ENCODE results near the gene TSPYL2.

The TSPYL2 gene

DNA sequence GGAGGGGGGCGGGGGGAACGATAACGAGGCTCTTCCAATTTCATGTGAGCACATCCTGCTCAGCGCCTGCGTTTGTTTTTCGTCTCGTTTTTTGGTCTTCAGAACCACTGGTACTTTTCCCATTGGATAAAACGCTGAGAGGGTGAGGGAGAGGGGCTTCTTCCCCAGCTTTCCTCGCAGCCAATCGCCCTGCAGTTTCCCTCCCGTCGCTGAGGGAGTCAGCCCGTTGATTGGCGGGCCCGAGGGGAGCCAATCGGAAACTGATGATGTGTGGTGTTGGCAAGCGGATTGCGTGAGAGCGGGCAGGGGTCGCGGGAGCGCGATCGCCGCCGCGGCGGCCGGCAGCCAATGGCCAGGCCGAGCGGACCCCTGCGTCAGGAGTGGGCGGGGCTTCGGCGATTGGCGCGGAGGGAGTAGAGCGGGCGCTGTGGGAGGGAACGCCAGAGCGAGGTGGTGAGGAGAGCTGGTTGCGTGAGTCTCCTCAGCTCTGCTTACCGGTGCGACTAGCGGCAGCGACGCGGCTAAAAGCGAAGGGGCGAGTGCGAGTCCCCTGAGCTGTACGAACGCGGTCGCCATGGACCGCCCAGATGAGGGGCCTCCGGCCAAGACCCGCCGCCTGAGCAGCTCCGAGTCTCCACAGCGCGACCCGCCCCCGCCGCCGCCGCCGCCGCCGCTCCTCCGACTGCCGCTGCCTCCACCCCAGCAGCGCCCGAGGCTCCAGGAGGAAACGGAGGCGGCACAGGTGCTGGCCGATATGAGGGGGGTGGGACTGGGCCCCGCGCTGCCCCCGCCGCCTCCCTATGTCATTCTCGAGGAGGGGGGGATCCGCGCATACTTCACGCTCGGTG lies at the start of gene TSPYL2:
TSS of gene TSPYL2 (plus strand) at position 443 of the 848 bp plus-strand sequence. CDS start at position 575, 132 bp downstream.
- TF ChIP-seq GATA2 (IDR thresholded peaks at IDR 0.05; ENCODE audit: low read depth, low read length) = no peak
- no peak for TF ChIP-seq GATA3 (IDR thresholded peaks at IDR 0.05; ENCODE audit: low read depth, low read length)

DNA sequence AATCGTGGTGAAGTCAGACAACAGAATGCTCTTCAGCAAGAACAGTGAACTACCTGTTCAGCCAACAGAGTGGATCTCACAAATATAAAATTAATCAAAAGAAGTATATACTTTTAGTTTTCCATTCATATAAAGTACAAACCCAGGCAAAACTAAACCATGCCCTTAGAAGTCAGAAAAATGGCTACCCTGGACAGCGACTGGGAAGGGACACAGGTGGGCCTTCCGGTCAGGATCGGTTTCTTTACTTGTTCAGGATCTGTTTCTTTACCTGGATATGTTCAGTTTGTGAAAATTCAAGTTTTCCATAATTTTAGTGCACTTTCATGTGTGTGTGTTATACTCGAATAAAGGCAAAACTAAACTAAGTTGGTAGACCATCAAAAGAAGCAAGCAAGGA lies 46.0 kb upstream of the TSPYL2 start:
- no peak for TF ChIP-seq GATA3 (IDR thresholded peaks at IDR 0.05; ENCODE audit: low read depth, low read length)
- no peak for TF ChIP-seq GATA2 (IDR thresholded peaks at IDR 0.05; ENCODE audit: low read depth, low read length)

DNA sequence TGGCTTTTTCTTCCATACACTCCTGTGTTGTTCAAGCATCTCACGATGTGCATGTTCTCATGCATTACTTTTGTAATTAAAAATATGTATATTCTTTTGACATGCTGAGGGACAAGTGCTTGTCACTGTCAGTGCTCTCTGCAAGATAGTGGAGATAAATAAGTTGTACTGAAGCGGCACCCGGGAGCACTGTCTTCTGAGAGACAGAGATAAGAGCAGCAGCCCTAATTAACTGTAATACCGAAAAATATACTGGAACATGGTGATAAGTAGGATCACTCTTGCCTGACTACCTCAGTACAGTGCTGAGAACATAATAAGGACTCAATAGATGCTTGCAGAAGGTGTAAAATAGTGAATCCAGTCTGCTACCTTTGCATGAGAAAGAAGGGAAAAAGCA lies 42.9 kb upstream of the TSPYL2 start:
- TF ChIP-seq GATA2 (IDR thresholded peaks at IDR 0.05; ENCODE audit: low read depth, low read length) = no peak
- TF ChIP-seq GATA3 (IDR thresholded peaks at IDR 0.05; ENCODE audit: low read depth, low read length) = no peak

DNA sequence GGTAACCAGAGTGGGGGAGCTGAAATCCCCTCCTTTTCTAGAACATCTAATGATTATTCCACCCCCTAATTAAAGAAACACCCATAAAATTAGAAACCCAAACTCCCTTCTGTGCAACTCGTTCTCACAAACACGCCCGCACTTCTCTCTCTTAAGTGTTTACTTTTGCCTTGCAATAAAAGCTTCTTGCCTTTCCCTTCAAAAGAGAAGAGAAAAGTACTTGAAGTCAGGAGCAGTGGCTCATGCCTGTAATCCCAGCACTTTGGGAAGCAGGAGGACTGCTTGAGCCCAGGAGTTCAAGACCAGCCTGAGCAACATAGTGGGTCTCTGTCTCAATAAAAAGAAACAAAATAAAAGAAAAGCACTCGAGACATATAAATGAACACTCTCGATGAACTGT lies 37.2 kb upstream of the TSPYL2 start:
- no peak for TF ChIP-seq GATA3 (IDR thresholded peaks at IDR 0.05; ENCODE audit: low read depth, low read length)
- TF ChIP-seq GATA2 (IDR thresholded peaks at IDR 0.05; ENCODE audit: low read depth, low read length) = no peak

- TF ChIP-seq GATA3 (IDR thresholded peaks at IDR 0.05; ENCODE audit: low read depth, low read length) = no peak
- TF ChIP-seq GATA2 (IDR thresholded peaks at IDR 0.05; ENCODE audit: low read depth, low read length) = no peak
These were observed 34.9 kb upstream of the TSPYL2 start for GRCh38 chrX:53047228-53047627.

DNA sequence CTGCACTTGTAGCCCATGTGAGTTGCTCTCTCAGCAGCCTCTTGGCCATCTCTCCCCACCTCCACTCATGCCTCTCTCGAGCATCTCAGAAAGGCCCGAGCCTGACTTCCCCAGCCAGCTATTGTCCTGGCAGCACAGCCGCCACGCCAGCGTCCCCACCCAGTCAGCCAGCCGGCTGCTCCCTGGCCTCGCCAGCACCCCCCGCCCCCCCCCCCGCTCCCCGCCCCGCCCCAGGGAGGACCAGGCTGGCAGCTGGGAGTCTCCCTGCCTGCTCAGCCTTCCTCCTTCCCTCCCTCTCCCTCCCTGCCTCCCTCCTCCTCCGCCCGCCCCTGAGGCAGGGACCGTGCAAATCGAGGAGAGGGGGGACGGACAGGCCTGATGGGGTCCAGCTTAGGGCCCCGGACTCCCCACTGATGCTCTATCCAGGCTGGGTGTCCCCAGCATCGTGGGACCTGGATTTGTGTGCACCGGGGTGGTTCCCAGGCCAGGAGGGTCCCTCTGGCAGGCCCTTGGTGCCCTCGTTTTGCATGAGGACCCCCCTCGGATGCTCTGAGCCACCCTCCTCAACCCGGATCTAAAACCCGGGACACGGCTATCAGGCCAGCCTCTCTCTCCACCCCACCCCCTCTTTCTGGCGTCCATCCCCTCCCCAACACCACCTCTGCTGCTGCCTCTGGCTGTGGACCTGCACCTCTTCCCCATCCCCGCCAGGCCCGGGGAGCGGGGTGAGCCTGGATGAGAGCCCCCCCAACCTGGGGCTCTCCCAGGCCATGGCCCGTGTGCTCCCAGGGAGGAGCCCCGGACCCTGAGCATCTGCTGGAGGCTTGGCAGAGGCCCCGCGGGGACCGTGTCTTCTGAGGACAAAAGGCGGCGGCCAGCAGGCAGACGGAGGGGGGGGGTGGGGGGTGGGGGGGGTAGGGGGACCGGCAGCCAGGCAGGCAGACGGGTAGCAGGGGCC lies 33.7 kb upstream of the TSPYL2 start, which contains the start of gene GPR173:
TSS of gene GPR173 (plus strand) at position 621 of the 958 bp plus-strand sequence. CDS start 27,833 bp downstream, outside the sequence.
- TF ChIP-seq GATA3 (IDR thresholded peaks at IDR 0.05; ENCODE audit: low read depth, low read length) = no peak
- no peak for TF ChIP-seq GATA2 (IDR thresholded peaks at IDR 0.05; ENCODE audit: low read depth, low read length)

DNA sequence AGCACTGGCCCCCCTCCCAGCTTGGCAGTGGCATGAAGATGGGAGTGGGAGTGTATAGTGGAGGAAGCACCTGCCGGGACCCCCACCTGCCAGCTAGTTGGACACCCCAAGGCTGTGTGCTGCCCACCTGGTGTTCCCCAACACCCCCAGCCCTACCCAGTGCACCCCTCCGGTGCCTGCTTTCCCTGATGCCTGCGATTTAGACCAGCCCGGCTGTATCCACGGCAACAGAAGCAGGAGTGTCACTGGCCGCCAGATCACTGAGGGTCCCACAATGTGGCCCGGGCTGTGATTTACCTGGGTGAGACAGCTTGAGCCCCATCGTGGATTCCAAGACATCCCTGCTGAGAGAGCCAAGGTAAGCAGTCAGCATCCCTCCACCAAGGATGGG lies 33.0 kb upstream of the TSPYL2 start:
- no peak for TF ChIP-seq GATA3 (IDR thresholded peaks at IDR 0.05; ENCODE audit: low read depth, low read length)
- TF ChIP-seq GATA2 (IDR thresholded peaks at IDR 0.05; ENCODE audit: low read depth, low read length) = no peak

DNA sequence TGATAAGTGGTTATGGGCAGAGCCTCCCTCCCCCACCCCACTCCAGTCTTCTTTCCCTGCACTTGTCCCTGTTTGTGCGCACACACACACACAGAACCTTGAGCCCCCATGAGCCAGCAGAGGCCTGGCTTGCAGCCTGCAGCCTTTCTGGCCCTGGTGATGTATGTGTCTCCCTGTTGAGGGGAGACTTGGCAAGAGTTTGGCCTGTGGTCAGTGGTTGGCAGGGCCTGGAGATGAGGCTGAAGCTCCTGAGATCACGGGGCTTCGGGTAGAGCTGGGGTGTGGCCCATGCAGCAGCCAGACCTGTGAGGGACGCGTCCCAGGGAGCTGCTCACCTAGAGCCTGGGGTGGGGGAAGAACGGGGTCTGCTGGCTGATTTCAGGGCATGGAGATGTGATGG lies 31.3 kb upstream of the TSPYL2 start:
- TF ChIP-seq GATA3 (IDR thresholded peaks at IDR 0.05; ENCODE audit: low read depth, low read length) (no peak), GATA2 (IDR thresholded peaks at IDR 0.05; ENCODE audit: low read depth, low read length) (no peak)

GRCh38 chrX:53055244-53055849 lies 26.8 kb upstream of the TSPYL2 start:
- TF ChIP-seq GATA3 (IDR thresholded peaks at IDR 0.05; ENCODE audit: low read depth, low read length) (no peak), GATA2 (IDR thresholded peaks at IDR 0.05; ENCODE audit: low read depth, low read length) (no peak)

DNA sequence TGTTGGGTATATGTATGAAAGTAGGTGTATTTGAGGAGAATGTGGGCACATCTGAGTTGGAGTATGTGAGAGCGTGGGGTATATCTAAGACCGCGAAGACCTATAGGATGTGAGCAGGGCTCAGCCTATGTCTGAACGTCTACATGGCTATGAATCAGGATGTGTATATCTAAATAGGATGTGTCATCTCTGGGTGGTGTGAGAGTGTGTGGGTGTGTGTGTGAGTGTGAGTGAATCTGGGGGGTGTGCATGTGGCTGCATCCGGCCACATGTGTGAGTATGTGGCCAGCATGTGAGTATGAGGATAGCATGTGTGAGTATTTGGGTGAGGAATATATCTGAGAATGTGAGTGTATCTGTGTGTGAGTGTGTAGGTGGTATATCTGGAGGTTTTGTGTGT lies 25.9 kb upstream of the TSPYL2 start:
- TF ChIP-seq GATA3 (IDR thresholded peaks at IDR 0.05; ENCODE audit: low read depth, low read length) = no peak
- TF ChIP-seq GATA2 (IDR thresholded peaks at IDR 0.05; ENCODE audit: low read depth, low read length) = no peak

DNA sequence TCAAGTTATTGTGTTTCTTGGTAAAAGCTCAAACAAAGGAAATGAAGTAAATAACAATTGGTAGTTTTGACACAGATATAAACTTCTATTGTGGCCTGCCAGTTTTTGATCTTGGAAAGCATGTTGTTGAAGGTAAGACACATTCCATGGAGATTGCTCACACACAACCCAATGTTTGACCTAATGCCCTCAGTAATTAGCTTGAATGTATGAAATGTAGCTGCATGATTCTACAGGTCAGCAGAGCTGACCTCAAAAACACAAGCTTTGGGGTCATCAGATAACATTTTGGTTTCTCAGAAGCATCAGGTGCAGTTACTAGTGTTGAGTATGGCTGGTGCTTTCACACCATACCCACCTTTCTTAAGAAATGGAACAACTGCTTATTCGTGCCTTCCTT lies 17.1 kb upstream of the TSPYL2 start:
- TF ChIP-seq GATA2 (IDR thresholded peaks at IDR 0.05; ENCODE audit: low read depth, low read length) (no peak), GATA3 (IDR thresholded peaks at IDR 0.05; ENCODE audit: low read depth, low read length) (no peak)

DNA sequence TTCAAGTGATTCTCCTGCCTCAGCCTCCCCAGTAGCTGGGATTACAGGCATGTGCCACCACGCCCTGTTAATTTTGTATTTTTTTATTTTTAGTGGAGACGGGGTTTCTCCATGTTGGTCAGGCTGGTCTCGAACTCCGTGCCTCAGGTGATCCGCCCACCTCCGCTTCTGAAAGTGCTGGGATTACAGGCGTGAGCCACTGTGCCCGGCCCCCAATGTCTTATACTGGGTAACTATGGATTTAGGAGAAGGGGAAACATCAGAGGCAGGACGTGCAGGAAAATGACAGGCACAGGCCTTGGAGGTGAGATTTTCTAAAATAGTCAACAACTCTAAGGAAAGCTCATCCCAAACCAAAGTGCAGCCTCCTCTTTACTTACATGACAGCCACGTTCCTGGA lies 11.1 kb upstream of the TSPYL2 start:
- no peak for TF ChIP-seq GATA3 (IDR thresholded peaks at IDR 0.05; ENCODE audit: low read depth, low read length)
- no peak for TF ChIP-seq GATA2 (IDR thresholded peaks at IDR 0.05; ENCODE audit: low read depth, low read length)

DNA sequence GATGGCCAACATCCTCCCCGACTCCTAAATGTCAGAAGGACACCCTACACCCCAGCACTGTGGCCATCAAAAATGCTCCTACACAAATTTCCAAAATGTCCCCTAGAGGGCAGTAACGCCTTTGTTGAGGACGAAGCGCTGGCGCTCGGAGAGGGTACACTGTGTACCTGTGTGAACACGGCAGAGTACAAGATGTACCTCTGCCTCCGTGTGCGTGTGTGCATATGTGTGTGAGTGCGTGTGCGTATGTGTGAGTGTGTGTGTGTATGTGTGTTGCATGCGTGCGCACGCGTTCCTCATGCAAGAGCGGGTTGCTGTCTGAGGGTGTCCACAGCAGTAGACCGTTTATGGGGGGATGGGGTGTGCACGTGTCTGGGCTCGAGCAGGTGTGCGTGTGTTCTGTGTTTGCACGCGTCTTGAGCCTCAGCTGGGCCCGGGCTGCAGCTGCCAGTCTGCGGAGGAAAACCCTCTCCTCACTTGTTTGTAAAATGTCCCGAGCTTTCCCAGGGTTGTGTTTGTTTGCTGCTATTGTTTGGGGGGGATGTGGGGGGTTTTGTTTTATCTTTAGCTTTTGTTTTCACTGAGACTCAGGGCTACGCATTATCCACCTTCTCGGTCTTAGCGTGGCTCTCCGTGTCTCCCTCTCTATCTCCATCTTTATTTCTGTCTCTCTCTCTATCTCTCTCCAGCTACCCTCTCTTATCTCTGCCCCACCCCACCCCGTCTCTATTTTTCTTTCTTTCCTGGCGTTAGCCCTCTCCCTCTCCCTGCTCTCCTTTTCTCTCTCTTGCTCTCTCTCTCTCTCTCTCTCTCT lies 10.4 kb upstream of the TSPYL2 start:
- TF ChIP-seq GATA3 (IDR thresholded peaks at IDR 0.05; ENCODE audit: low read depth, low read length) (no peak), GATA2 (IDR thresholded peaks at IDR 0.05; ENCODE audit: low read depth, low read length) (no peak)
